ENCODE data around the gene ZNF391.
"Not testable (repeated sequence)": the region's sequence is repeated elsewhere in the genome, so short reads cannot be mapped to it uniquely, and the experiment has no call there.

Gene ZNF391

GRCh38 chr6:27422651-27423332 is 34.2 kb downstream of the ZNF391 start:
- DNase-seq (ENCODE audit: low read depth): no peak

GRCh38 chr6:27424851-27425250 is 36.3 kb downstream of the ZNF391 start:
- not testable (repeated sequence) for DNase-seq (ENCODE audit: low read depth)

- no peak for DNase-seq (ENCODE audit: low read depth)
Observed at GRCh38 chr6:27426045-27426620, 37.6 kb downstream of the ZNF391 start.

- no peak for DNase-seq (ENCODE audit: low read depth)
Observed at GRCh38 chr6:27428502-27428901, 39.9 kb downstream of the ZNF391 start.

- DNase-seq (ENCODE audit: low read depth): no peak
Observed at GRCh38 chr6:27428966-27429365, 40.4 kb downstream of the ZNF391 start.

- DNase-seq (ENCODE audit: low read depth): no peak
Observed at GRCh38 chr6:27433714-27434113, 45.2 kb downstream of the ZNF391 start.

GRCh38 chr6:27439371-27439770 is 50.8 kb downstream of the ZNF391 start:
- DNase-seq (ENCODE audit: low read depth): no peak

GRCh38 chr6:27441001-27441400 is 52.4 kb downstream of the ZNF391 start:
- no peak for DNase-seq (ENCODE audit: low read depth)

GRCh38 chr6:27442932-27443331 is 54.4 kb downstream of the ZNF391 start:
- no peak for DNase-seq (ENCODE audit: low read depth)

GRCh38 chr6:27448456-27448855 is 59.9 kb downstream of the ZNF391 start:
- DNase-seq (ENCODE audit: low read depth): no peak

- DNase-seq (ENCODE audit: low read depth): no peak
Observed at GRCh38 chr6:27451660-27452390, 63.3 kb downstream of the ZNF391 start.

- no peak for DNase-seq (ENCODE audit: low read depth)
Observed at GRCh38 chr6:27452496-27452897, 63.9 kb downstream of the ZNF391 start.

Measured in GM04503 (cell line).